Measurements from ENCODE around the gene ARMH3.

The ARMH3 gene

DNA sequence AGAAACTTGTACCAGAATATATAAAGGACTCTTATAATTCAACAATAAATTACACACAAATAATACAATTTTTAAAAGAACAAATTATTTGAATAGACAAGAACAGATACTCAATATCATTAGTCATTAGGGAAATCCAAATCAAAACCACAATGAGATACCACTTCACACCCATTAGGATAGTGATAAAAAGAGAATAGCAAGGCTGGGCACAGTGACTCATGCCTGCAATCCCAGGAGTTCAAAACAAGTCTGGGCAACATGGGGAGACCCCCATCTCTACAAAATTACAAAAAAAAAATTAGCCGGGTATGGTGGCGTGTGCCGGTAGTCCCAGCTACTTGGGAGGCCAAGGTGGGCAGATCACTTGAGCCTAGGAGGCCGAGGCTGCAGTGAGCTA, 160.2 kb downstream of the ARMH3 start:
- peak; percentile 14 for DNase-seq (ENCODE audit: low spot score)

DNA sequence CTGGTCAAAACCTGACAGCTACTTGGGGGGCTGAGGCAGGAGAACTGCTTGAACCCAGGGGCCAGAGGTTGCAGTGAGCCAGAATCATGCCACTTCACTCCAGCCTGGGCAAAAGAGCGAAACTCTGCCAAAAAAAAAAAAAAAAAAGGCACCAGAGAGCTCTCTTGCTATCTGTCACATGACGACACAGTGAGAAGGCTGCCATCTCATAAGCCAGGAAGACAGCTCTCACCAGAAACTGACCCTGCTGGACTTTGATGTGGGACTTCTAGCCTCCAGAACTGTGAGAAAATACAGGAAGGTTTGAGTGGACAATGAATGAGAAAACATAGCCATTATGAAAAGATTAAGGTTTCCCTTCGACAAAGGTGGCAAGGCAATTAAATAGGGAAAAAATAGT, 161.2 kb downstream of the ARMH3 start:
- DNase-seq (ENCODE audit: low spot score) = no peak

DNA sequence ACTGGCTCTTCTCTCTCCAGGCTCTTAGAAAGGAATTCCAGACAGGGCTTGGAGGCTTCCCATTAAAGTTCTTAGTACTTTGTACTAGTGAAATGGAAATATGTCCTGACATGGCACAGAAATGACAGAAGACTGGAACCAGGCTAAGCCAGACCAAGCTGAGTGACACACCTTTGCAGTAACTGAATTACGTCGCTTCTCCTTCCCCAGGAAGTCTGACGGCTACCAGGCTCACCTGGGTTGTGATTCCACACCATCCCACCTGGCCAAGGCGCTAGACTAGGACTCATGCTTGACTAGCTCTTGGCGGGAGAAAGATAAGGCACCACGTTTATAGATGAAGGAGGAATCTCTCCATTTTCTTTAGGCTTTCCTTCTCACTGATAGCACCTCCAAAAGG, 161.7 kb downstream of the ARMH3 start:
- no peak for DNase-seq (ENCODE audit: low spot score)

DNA sequence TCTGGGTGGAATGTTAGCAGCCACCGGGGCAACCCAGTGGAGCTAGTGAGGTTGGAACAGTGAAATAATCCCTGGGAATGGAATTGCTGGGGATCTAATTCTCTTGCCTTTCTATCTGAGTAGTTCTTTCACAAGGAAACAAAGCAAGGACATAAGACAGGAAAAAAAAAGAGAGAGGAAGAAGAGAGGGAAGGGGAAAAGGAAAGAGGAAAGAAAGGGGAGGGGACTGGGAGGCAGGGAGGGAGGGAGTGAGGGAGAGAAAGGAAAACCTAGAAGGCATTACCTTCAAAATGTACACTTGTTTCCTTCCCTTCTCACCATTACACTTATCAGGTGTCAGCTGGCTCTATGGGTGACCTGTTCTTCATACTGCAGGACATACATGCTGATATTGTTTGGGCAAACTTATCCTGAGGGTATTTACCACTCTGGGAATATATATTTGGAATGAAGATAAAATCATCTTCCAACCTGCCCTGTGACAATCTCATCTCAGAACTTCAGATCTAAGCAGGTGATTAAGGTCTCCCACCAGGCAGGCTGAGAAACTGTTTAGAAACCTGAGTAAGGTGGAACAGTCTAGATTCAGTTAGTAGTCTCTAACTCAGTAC, 162.4 kb downstream of the ARMH3 start:
- DNase-seq (ENCODE audit: low spot score) = no peak

DNA sequence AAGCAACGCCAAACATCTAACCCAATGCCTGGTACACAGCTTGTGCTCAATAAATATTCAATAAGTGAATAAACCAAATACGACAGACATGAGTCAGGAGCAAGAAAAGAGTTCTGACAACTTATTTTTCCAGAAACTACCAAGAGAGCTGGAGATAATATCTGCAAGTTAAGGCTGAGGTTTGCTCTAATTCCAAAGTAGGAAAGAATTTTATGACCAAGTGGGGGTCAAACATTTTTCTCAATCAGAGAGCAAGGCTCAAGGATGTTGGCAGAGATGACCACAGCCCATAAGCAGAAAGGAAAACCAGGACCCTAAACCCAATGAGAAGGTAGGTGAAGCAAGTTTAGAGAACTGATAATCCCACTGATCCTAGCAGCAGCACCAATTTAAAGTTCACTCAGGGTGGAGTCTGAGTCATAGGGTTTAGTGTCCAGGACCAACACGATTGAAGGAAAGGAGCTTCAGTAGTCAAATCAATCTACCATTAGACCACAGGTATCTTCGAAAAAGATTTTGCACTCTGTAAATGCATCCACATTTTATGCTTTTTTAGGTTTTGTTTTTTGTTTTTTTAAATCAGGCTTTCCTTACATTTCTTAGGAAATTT, 163.1 kb downstream of the ARMH3 start:
- no peak for DNase-seq (ENCODE audit: low spot score)

DNA sequence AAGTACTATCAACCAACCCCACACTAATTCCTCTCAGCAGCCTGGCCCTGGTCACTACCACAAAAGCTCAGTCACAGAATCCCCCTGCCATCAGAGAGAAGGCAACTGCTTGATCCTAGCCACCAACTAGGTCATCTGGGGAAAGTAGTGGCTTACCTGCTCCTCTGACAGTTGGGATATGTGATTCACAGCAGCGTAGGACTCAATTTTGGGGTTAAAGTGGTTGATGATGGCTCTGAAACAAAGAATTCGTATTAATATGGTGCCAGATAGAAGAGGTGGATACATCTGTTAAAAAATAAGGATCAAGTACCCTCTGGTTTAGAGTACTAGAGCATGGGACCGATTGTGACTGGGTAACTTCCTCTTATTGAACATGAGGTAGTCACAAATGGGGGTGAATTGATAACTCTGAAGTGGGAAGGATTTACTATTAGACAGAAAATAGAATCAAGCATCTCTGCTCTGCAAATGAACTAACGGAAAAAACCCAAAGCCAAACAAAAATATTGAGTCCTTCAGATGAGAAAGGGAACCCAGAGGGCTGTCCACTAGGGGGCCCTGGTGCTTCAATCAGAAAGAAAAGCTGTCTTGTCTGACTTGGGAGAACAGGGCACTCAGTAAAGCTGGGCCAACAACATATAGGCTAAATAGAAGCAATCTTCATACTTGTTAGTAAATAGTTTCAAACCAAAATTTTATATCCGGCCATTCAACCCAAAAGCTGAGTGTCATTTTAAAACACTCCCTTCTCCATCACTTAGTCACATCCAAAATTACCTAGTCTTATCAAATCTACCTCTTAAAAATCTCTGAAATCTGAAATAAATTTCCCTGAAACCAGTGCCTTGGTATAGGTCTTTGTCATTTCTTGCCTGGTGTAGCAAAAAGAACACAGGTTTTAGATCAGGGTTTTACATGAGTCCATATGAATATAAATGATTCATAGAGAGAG, 166.4 kb downstream of the ARMH3 start:
- peak; percentile 64 for DNase-seq (ENCODE audit: low spot score)

DNA sequence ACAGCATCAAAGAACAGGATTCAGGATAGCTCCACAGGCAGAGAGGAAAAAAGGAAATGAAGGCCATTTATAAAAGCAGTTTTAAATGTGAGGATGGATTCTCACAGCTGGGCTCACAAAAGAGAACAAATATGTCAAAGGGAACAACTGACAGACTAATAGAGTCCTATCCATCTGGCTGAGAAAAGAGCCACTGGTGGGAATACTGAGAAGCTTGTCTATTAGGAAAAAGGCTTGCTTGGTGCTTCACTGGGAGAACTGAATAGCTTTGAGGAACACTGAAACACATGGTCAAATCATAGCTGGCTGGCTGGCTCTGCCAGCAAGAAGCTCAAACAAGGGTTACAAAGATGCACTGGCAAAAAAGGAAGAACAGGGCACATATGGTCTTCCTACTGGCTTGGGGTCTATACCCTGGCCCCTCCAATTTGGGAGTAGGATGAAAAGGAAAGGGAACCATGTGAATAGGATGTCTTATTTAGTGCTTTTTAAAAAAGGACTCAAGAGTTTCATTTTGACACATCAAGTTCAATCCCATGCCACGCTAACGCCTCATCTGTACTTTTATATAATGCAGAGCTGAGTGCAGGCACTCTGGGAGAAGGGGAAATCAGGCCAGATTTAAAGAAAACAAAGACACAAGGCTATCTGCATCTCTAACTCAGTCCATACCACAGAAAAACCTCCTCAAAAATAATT, 167.6 kb downstream of the ARMH3 start:
- no peak for DNase-seq (ENCODE audit: low spot score)

DNA sequence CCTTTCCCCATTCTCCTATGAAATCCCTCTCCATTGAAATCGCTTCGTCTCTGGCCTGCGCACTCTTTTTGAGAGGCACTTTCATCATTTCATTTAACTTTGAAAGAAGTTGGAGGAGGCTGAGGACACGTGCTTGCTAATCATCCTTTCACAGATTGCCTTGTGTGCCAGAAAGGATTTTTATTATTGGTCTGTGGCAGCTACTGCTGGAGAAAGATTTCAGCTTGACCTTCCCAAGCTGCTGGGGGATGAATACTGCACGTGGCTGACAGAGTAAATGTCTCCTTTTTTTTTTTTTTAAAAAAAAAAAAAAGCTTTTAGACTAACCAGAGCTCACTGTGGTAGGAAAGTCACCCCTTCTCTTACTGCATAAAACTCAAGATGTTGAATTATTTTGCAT, 168.2 kb downstream of the ARMH3 start:
- no peak for DNase-seq (ENCODE audit: low spot score)

DNA sequence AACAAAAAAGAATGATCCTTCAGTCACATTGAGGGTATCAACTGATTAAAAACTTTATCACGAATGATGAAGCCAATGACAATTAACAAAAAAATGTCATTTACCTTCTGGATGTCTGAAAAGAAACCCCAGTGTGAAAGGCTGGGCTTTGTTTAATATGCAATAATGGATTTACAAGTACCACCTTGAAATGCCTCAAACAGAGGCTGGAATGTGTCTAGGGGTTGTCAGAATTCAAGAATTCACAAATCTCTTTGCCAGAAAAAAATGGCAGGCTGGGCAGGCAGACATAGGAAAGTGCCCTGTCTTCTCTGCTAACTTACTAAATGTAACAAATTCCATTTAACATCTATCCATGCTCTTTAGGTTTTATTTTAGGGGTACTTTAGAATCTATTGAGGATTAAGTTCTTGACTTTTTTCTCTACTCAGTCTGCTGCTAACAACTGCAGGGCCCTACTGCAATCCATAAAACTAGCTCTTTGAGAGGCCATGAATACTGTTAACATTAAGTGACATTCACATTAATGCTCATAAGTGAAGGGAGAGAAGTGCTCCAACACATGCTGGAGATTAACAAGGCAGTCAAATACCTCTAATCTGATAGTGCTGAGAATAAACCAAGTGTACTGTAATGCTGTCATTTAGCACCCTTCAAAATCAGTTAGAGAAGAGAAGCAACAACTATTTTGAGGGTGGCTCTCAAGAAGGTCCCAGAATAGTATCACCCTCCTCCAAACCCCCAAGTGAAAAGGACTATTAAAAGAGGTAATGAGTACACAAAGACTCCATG, 169.3 kb downstream of the ARMH3 start:
- DNase-seq (ENCODE audit: low spot score) = no peak

DNA sequence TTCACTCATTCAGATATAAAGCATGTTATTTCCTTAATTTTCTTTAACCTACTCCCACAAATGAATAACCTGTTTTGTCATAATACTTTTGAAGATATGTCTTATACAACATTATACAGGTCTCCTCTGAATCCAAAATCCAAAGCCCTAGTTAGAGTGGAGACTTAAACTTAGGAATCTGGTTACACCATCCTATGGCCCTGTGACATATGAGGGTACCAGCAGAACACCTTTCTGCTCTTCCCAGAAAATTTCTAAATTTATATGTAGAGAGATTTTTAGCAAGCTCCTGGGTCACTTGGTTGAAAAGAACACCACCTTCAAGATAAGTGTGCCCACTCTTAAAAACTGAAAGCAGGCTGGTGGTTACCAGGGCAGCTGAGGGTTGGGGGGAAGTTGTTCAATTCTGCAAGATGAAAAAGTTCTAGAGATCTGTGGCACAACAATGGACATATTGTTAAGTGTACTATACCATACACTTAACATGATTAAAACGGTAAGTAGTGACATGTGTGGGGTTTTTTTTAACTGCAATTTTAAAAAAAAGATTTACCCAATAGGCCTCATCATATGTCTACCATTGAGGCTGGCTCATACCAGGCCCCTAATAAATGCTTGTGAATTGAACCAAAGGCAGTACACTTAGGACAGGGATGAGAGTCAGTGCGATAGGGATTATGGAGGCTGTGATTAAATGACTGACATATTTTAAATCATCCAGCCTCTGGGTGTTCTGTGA, 174.8 kb downstream of the ARMH3 start:
- DNase-seq (ENCODE audit: low spot score) = no peak

DNA sequence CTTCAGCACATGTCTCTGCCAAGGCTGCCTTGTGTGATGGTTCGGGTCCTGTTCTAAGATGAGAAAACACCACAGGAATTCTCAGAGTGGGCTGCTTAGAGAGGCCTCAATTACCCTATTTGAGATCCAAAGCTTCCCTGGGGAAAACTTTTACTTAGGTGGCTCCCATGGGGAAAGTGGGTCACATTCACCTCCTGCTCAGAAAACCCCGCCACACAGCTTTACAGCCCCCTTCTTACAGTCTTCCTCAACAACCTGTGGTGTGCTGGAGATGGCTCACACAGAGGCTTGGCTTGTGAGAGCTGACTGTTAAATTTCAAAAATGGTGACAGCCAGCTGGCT, 175.8 kb downstream of the ARMH3 start:
- DNase-seq (ENCODE audit: low spot score) = no peak

DNA sequence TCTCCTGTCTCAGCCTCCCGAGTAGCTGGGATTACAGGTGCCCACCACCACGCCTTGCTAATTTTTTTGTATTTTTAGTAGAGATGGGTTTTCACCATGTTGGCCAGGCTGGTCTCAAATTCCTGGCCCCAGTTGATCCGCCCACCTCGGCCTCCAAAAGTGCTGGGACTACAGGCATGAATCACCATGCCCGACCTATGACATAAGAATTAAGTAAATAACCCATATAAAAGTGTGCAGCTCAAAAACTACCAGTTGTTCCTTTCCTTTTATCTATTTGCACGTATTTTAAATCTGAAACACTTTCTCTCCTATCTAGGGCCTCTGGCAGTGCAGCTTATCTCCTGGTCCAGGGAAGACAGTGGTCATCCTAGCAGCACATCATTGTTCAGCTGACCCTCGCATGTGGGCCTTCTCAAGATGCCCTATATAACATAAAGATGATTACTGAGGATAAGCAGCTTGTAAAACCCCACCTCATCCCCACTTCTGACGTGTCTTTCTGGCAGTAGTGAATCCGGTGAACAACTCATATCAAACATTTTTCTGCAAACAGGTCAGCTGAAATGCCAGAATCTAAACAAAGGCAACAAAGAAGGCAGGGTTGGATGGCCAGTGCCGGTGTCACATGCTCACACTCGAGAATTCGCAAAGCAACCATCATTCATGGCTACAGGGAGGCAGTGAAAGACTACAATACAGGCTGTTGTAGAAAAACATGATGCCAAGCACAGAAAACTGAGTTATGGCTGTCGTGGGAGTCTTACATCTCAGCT, 176.3 kb downstream of the ARMH3 start:
- DNase-seq (ENCODE audit: low spot score) = no peak

DNA sequence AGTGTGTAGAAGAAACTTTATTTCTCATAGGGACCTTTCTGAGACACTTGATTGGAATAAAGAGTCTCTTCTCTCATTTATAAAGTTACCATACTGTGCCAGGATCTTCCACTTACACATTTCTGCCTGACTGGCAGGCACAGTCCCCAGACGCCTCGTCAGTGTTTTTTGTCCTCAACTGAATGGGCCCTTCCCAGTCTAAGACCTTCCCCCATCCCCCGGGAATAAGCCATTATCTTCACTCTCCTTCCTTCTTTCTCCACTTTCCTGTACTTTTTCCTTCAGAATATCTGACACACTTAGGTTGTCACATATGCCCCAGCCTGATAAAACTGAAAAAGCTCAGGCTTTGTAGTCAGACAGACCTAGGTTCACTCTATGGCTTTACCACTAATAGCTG, 177.1 kb downstream of the ARMH3 start:
- no peak for DNase-seq (ENCODE audit: low spot score)

DNA sequence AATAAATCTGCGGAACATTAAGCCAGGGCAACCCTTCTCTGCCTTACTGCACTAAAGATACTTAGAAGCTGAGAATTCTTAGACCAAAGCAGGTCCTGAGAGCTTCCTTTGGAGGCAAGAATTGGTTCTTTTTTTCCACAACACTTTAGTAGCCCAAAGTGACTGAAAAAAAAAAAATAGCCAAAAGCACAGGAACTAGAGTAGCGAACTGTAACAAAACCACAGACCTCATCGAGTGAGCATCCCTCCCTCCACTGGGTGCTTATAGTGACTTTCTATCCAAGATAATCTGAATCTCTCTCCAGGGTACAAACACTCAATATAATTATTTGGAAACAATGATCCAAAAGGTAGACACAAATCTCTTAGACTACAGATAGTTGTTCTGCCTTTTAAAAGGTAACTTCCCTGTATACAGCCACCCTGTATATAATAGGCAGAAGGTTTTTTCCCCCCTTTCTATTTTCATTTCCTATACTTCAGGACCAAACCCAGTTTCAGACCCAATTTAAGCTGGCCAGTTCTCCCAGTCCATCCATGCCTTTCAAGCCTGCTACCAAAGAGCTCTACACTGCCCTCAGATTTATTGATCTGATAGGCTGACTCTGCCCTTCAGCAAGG, 180.8 kb downstream of the ARMH3 start:
- no peak for DNase-seq (ENCODE audit: low spot score)

DNA sequence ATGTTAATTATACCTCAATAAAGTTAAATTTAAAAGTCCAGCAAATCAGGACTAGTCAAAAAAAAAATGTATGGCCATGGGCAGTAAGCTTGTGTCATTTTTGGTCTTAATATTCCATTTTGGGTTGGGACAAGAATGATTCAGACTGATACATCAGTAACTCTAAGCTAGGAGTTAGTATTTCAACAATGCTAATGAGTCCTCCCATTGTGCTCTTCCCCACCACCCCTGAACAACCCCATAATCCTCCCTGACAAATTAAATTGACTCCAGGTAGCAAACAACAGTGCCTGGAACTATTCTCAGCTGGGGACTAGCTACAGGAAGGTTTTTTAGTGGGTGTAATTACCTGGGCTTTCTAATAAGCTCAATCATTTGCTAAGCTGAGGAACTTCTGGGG, 181.7 kb downstream of the ARMH3 start:
- DNase-seq (ENCODE audit: low spot score) = no peak

DNA sequence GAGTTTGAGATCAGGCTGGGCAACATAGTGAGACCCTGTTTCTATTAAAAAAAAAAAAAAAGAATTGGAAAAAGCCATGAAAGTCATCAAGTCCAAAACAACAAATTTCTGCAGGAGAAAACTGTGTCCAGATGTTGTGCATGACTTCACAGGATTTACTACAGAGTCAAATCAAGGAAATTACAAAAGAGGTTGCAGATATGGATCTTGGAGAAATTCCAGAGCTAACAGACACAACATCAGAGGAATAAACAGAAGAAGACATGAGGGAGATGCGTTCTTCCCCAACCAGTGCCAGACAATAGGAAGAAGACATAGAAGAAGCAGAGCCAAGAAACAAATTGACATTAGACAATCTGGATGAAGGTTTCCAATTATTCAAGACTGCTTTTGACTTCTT, 188.0 kb downstream of the ARMH3 start:
- no peak for DNase-seq (ENCODE audit: low spot score)

DNA sequence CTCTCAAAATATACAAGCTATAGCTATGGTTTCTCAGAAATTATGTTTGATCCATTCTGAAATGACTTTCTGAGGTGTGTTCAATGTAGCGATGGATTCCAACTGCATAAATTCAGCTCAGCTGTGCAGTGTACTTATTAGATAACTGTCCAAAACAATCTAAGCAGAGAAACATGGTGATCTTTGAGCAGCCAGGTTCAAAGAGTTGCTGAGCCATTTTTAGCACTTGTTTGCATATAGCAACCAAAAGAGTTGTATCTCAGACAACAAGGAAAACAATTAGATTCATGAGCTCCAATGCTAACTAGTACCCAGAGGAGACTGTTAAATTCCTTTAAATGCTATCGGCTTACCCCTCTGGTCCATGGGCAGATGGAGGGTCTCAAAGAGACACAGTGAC, 196.4 kb downstream of the ARMH3 start:
- DNase-seq (ENCODE audit: low spot score) = no peak

DNA sequence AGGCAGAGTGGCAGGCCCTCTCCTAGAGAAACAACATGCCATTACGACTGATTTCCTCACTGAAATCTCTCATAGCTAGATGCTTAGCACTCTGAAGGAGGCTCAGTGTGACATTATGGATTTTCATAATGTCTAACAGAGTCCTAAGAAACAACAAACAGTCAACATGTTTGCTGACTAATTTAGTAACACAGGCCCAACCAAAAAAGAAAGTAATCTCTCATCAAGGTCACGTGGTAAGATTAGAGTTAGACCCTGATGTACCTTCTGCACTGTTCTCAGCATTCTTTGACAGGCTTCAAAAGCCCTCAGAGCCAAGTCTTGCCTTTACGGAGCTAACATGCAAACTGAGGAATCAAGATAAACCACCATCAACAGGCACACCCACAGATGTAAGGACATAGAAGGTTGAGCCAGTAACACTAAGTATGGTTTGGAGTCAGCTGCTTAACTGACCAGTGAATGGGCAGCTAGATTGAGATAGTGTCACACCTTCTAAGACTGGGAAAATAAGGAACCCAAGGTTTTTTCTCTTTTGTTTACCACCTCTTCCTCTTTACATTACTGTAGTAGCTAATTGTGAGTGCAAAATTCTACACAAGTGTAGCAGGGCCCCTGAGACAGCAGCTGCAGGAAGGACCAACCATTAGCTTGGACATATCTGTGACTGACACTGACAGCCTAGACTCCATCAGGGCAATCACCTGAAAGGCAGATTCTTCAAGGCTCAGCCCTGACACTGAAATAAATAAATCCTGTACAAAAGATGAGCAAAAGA, 197.1 kb downstream of the ARMH3 start:
- no peak for DNase-seq (ENCODE audit: low spot score)

DNA sequence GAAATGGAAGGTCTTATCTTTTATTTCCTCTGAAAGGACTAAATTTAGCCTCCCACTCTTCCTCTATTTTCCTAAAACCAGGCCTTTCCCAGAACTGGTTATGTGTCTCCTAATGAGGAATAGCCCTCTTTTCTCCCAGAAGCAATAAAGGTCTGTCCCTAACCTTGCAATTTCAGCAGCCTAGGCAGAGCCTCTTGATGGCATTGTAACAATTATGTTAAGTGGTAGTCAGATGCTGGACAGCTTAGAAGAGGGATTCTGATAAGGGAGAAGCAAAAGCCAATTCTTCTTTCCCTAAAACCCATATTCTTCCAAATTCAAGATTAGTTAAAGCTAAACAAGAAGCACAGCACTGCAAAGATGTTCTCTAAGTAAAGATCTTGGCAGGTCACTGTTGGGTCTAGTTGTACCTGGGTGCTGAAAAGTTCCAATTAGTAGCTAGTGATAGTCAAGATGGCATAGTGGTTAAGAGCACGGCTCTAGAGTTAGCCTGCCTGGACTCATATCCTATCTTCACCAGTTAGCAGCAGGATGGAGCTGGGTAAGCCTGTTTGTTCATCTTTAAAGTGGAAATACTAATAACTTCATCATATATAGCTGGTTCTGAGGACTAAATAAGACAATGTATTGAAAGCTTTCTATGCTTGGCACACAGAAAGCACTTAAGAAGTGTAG, 198.0 kb downstream of the ARMH3 start:
- no peak for DNase-seq (ENCODE audit: low spot score)
